ENCODE data around the gene RETSAT.
"Not testable (repeated sequence)": the region's sequence is repeated elsewhere in the genome, so short reads cannot be mapped to it uniquely, and the experiment has no call there.

Gene RETSAT

DNA sequence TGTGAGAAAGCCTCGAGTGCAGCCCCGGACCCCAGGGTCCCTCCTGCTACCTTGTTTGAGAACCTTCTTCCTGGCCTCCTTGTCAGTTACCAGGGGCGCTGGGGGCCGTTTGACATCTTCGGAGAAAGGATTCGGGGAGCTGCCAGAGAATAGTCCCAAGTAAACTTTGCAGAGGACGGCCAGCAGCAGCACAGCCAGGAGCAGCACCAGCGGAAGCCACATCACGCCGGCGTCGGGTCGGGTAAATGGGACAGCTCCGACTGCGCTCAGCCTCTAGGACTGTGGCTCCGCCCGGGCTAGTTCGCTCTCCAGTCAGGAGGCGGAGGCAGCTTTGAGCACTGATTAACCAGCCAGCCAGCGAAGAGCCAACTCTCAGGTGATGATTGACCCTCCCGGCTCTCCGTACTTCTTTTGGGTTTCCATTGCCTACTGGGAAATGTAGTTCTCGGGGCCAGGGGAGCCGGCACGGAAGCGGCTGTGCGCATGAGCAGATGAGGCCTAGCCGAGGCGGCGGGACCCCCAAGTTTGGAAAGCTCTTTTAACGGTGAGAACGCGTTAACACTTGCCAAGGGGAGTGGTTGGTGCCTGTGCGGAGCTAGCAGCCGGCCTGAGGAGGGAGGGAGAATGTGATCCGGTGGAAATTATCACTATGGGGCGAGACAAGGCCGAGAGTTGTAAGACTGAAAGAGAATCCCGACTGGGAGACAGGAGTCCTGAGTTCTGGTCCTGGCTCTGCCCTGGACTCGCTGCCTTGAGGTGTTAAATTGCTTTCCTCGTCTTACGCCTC, at the start of gene RETSAT, which contains the start of gene ELMOD3:
RETSAT (minus strand) TSS at position 243 of the 787 bp plus-strand sequence; CDS start at position 222, 21 bp downstream.
ELMOD3 (plus strand) TSS at position 484 of the 787 bp plus-strand sequence. CDS start 2,430 bp downstream, outside the sequence.
- DNase-seq (ENCODE audit: low spot score): peak; percentile 99

DNA sequence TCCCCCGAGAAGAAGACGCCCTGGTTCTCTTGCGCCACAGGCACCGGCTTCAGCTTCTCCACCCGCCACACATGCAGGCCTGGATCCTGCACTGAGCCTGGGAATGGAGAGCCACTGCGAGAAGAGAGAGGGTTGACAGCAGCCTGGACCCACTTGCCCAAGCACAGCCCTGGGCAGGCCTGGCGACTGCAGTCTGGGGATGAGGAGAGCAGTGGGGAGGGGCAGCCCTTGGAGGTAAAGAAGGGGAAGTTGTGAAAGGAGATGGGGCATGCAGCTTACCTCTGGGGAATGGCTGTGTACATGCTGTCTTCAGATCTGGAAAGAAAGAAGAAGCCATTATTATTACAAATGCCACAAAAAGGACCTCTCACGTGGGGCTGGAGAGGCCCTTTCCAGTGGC, 47.5 kb upstream of the RETSAT start:
- DNase-seq (ENCODE audit: low spot score): no peak

DNA sequence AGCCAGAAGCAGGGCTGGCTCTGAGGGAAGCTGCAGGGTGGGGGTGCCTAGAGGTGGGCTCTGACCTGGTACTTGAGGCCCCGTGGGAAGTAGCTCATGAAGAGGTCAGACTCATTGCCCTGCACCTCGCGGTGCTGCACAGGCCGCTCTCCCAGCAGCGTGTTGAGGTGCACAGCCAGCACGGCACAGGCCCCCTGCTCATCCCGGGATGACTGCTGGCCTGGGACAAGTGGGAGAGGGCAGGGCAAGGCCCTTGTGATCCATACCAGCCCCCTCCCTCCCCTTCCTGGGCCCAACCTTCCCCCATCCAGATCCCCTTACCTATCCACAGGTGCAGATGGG, 47.1 kb upstream of the RETSAT start:
- DNase-seq (ENCODE audit: low spot score): no peak

DNA sequence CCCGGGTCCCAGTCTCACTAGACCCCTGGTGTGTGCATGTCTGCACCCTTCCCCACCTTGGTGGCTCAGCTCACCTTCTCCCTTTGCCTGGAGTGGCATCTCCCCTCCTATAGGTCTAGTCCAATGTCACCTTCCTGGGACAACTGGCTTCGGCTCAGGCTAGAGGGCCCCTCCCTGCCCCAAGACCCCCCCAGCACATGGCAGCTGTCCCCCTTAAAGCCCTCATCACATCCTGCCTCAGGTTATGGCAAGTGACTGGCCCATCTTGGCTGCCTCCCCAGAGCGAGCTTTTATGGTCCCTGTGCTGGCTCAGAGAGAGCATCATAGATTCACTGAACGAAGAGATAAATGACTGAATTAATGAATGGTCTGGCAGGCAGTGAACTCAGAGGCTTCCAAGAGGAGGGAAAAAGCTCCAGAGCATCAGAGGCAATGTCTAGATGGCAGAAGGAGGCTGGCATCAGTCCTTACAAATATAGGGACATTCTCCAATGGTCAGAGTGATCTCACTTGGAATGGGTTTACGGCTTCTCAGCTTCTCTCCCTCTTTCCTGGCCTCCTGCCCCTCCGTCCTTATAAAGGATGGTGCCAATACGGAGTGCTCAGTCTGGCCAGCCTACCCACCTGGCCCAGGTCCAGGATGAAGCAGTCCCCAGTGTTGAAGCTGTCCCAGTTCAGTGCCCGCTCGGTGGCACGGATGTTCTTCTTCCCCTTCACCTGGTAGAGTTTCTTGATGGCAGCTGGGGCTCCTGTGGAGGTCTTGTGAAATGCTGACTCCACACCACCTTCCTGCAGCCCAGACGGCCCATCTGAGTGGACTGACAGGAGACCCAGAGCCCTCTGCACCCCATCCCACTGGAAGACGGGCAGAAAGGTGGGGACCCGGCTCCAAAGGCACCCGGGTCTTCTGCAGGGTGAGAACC, 46.5 kb upstream of the RETSAT start:
- DNase-seq (ENCODE audit: low spot score): no peak

DNA sequence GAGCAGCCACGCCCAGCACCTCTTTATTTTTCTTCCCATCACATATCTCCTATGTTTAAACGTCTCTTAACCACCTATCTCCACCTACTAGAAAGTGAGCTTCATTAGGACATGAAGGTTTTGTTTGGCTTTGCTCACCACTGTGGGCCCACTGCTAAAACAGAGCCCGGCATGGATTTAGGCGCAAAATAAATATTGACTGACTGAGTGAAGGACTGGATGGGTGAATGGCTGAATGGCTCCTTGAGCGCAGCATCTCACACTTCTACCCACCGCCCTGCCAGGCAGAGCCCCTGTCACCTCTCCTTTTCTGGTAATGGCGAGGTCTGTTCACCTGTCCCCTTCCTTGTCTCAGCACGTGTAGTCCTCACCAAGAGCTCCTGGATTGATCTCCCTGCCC, 45.7 kb upstream of the RETSAT start:
- no peak for DNase-seq (ENCODE audit: low spot score)

DNA sequence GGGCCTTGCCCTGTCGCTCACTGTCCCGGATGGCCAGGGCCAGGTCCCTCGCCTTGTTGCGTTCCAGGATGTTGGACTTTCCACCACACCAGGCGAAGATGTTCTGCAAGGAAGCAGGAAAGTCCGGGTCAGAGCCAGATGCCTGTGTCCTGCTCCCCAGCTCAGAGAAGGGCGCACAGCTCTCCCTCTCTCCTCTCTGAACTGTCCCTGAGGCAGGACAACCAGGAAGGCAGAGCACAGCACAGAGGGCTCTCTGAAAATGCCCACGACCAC, 44.8 kb upstream of the RETSAT start:
- DNase-seq (ENCODE audit: low spot score): no peak

DNA sequence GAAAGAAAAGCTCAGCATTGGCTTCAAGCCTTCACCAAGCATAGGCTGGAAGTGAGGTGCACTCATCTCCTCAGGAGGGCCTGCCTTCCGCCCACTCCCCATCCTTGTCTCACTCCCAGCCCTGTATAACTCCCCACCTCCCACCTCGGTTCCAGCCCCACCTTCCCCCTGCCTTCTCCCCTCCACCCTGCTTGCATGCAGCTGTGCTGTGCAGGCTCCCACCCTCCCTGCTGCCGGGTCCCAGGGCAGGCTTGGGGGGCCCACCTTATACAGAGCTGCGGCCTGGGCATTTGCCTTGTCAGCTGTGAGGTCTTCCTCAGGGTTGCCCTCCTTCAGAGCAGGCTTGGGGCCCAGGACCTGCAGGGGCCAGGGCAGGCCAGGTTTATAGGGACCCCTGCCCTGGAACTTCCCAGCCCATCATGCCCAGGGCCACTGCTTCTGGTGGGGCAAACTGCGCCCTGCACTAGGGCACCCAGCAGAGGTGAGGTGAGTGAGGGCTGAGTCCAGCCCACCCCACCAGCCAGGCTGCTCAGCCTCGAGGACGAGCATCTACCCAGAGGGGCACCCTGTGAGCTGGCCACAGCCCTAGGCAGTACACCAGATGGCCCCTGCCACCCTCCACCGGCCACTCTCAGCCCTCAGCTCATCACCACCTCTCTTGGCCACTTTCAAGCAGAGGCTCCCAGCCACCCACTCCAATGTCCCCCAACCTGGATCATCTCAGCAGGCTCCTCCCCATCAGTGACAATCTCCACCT, 44.3 kb upstream of the RETSAT start:
- no peak for DNase-seq (ENCODE audit: low spot score)

DNA sequence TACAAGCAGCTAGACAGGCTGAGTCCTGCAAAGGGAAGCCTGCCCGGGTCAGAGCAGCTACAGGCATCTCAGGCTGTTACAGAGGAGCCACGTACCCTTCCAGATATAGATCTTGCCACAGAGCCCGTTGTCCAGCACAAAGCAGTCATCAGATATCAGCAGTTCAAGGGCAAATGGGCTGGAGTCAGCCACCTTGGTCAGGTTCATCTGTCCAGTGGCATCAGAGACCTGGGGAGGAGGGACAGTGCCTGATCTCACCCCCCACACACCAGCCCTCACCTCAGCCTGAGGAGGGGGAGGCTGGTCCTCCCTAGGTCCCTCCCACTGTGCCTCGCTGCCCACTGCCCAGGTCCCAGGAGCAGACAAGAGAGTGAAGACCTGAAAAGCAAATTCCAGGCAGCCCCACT, 43.6 kb upstream of the RETSAT start:
- DNase-seq (ENCODE audit: low spot score): no peak

DNA sequence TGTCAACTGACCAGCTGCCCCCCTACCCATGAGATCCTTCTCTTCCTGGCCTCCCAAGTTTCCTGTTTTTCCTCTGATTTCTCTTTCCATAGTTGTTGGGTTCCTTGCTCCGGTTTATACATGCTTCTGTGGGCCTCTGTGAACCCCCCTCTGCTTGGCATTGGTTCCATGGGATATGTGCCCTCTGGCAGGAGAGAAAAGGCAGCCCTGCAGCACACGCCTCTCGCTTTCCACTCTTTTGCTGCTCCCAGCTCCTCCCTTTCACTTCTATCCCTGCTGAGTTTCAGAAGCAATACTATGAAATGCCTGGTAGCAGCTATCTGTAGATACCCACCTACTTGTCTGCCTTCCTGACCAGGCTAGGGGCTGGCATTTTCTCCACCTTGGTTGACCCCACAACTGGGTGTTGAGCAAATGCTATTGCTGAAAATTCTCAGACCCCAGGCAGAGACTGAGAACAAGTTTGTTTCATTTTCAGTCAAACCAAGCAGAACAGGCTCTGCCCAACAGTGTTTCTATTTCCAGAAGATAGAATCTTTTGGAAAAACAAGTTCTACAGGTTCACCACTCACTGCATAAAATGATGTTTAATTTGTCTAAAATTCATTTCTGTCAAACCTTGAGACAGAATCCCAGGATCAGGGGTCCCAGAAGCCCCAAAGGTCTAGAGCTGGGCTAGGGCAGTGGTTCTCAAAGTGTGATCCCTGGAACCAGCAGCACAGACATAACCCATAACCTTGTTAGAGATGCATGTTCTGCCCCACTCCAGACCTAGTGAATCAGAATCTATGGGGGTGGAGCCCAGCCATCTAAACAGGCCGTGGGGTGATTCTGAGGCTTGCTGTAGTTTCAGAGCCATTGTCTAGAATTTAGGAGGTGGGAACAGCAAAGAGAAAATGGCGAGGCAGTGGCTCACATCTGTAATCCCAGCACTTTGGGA, 42.5 kb upstream of the RETSAT start:
- DNase-seq (ENCODE audit: low spot score): no peak

DNA sequence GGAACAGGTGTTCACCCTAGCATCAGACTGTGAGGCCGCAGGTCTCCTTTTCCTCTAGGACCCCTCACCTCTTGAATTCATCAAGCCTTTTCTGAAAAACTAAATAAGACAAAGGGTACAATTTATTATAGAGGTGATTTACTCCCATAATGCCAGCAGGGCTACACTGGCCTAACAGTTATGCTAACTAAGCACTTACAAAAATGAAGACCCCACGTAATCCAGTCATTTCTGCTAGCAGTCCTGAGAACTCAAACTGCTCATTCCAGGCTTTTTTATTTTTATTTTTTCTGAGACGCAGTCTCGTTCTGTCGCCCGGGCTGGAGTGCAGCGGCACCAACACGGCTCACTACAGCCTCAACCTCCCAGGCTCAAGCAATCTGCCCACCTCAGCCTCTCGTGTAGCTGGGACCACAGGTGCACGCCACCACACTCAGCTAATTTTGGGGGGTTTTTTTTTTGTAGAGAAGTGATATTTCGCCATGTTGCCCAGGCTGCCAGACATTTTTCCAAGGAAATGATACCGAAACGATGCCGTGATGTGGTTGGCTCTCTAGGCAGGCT, 41.7 kb upstream of the RETSAT start:
- DNase-seq (ENCODE audit: low spot score): no peak

DNA sequence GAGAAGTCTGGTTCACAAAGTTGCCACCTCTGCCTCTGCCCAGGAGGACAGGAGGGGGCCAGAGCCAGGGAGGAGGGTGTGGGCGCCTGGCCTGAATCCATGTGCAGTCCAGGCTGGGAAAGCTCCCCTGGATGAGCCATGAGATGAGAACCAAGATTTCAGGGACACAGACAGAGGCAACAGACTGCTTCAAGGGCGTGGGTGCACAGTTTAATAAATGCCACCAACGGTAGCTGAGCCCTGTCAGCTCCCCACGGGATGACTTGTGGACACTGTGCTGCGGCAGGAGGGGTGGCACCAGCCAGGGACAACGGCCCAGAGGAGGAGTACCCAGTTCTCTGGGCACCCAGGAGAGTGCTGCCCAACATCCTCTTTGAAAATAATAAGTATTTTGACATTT, 40.6 kb upstream of the RETSAT start:
- no peak for DNase-seq (ENCODE audit: low spot score)

DNA sequence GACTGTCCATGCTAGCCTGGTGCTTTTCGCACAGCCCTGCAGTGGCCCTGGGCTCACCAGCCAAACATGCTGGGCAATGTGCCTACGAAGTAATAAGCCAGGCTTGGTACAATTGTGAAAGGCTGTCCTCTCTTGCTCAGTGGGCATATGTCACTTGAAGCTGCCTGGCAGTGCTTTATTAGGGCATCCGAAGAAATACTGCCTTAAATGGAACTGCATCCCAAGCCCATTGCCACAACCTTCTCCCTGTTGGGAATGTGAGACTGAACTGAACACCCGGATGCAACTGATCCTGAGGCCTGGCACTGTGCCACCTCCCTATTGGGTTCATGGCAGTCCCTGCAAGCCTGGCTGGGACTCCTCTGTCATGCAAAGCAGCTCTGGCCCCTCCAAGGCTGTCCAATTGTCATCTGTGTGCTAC, 39.9 kb upstream of the RETSAT start:
- DNase-seq (ENCODE audit: low spot score): no peak

DNA sequence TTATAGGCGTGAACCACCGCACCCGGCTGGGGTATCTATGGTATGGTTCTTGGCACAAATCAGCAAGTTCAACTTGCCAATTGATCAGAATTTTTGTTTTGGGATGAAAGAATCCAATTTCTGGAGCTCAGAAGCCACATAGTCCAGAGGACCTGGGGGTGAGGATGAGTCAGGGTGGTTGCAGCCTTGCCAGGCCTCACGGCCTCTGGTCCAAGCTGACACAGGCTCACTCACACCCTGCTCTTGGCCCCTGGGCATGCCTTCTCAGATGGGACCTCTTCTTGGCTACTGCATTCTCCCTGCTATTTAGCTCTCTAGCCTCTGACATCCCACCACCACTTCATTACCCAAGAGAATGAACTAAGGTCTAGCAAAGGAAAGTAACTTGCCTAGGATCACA, 39.5 kb upstream of the RETSAT start:
- no peak for DNase-seq (ENCODE audit: low spot score)

DNA sequence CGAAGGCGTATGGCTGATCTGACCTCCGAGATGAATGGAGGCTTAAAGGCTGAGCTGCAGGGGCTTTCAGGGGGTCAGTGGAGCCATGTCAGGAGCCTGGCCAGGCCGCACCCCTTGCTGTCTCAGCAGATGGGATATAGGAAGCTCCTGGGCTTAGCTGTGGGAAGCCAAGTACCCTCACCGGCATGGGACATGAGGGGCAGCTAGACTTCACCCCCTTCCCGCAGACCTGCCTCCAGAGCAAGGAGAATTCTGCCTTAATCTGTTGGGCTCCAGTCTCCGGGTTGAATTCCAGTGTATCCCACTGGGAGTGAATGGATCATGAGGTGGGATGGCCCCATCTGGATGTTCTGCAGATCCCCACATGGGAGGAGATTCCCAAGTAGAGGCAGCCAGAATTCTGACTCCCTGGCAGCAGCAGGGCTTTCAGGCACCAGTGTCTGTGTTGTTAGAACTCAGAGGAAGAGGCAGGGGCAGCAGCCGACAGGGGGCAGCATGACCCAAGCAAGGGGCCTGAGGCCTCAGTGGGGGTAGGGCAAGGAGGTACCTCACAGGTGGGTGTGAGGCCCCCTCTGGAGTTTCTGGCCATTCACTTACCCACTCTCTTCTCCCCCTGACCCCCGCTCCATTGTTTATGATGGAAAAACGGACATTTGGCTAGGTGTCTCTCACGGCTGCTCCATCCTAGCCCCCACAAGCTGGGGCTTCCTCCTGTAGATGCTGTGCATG, 36.8 kb upstream of the RETSAT start:
- peak; percentile 72 for DNase-seq (ENCODE audit: low spot score)

DNA sequence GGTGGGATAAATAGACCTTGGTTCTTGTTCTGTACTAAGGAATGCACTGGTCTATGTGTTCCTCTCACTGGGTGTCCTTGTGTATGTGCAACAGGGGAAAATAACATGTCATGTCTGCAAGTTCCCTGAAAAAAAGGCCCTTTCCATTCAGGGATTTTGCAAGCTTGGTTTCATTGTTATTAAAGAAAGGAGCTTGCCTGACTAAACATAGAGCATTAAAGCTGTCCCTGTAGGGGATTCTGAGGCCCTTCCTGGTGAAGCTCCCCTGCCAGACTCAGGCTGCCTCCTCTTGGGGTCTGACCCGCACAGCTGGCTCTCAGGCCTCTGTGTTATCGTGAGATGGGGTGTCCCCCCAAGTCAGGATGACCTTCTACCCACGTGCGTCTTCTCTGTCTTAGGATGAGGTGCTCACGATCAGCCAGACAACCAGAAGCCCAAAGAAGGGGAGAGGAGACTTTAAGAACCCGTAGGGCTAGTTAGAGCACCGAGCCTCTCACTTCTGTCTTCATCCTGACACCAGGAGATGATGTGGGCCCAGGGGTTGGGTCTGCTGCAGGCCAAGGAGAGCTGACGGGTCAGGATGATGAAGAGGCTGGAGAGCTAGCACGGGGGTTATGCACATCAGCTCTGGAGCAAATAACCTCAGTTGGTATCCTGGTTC, 34.7 kb upstream of the RETSAT start:
- no peak for DNase-seq (ENCODE audit: low spot score)

DNA sequence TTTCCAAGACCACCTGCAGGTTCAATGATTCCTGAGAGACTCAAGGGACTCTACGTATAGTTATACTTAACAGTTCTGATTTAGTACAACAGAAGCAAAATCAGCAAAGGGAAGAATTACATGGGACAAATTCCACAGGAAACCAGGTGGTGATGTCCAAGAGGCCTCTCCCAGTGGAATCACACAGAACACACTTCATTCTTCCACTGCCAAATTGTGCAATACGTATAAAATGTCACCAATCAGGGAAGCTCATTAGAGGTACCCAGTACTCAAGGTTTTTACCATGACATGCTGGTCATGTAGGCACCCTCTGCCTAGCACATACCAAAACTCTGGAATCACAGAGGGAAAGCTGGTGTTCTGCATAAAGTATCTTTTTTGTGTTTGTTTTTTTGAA, 33.4 kb upstream of the RETSAT start:
- no peak for DNase-seq (ENCODE audit: low spot score)

DNA sequence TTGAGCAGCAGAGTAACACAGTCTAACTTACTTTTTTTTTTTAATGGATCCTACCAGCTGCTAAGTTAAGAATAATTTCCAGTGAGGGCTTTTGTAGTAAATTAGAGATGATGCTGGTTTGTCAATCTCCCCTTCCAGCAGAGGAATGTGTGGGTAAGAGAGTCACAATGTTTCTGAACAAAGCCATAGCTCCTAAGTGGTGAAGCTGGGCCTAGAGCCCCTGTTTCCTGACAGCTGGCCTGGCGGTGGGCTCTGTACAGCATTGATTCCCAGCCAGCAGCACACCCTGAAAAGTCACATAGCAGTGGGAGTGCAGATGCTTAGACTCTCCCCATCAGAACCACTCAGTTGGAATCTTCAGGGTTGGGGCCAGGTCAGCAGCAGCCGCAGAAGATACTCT, 31.4 kb upstream of the RETSAT start:
- no peak for DNase-seq (ENCODE audit: low spot score)

DNA sequence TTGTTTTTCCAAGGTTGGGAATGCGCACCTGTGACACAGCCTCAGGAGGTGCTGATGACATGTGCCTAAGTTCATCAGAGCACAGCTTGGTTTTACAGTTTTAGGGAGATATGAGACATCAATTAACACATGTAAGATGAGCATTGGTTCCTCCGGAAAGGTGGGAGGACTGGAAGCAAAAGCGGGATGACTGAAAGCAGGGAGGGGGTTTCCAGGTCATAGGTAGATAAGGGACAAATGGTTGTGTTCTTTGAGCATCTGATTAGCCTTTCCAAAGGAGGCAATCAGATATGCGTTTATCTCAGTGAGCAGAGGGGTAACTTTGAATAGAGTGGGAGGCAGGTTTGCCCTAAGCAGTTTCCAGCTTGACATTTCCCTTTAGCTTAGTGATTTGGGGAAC, 29.5 kb upstream of the RETSAT start:
- DNase-seq (ENCODE audit: low spot score): no peak

DNA sequence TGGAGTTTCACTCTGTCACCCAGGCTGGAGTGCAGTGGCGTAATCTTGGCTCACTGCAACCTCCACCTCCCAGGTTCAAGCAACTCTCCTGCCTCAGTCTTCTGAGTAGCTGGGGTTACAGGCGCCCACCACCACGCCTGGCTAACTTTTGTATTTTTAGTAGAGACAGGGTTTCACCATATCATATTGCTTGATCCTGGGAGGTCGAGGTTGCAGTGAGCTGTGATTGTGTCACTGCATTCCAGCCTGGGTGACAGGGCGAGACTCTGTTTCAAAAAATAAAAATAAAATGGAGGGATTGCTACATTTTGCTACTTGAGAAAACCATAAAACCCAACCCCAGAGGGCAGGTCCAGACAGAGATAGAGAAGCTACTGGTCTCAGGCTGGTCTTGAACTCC, 28.8 kb upstream of the RETSAT start:
- not testable (repeated sequence) for DNase-seq (ENCODE audit: low spot score)

DNA sequence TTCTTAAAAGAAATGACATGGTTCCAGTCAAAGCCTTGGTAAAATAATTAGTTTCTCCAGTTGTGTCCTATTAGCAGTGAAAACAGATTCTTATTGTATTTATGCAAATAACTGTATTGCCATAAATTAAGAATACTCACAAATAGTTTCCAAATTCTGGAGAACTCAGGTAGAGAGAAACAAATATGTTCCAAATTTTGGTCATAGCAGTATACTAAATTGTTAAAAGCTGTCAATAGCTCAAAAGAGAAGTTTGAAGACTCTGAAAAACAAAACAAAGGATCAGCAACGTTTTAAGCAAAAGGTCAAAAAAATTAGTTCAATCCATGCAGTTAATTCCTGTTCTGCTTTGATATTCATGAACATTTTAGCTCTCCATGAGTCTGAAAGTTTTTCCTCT, 25.7 kb upstream of the RETSAT start:
- DNase-seq (ENCODE audit: low spot score): no peak

All from CD4-positive, alpha-beta T cell treated with Interleukin-2 at 100 ng/mL for 4 hours (primary cell).